GM19395 (cell line): ENCODE data around the gene CWH43.
"Not testable (repeated sequence)": the region's sequence is repeated elsewhere in the genome, so short reads cannot be mapped to it uniquely, and the experiment has no call there.

Experiments
- ATAC-seq: cut with Tn5 transposase; IDR thresholded peaks from one replicate; pipeline ENCODE4 v1.9.1; 2021; ENCODE audit warnings: mild to moderate bottlenecking, moderate library complexity; ENCODE audit not compliant: unreplicated experiment

Gene CWH43

GRCh38 chr4:49096215-49096614 lies 110.1 kb downstream of the CWH43 start:
- not testable (repeated sequence) for ATAC-seq

GRCh38 chr4:49096627-49097026 lies 110.6 kb downstream of the CWH43 start:
- ATAC-seq: peak; percentile 45

- ATAC-seq: peak; percentile 35
These were observed 111.0 kb downstream of the CWH43 start for GRCh38 chr4:49097071-49097470.

- ATAC-seq: not testable (repeated sequence)
These were observed 111.4 kb downstream of the CWH43 start for GRCh38 chr4:49097505-49097904.

- ATAC-seq: peak; percentile 24
These were observed 112.1 kb downstream of the CWH43 start for GRCh38 chr4:49098034-49098759.

GRCh38 chr4:49099831-49100444 lies 113.9 kb downstream of the CWH43 start:
- ATAC-seq: not testable (repeated sequence)

GRCh38 chr4:49102344-49102898 lies 116.3 kb downstream of the CWH43 start:
- peak; percentile 40 for ATAC-seq

- ATAC-seq: peak; percentile 33
These were observed 117.5 kb downstream of the CWH43 start for GRCh38 chr4:49103436-49104136.

- not testable (repeated sequence) for ATAC-seq
These were observed 118.3 kb downstream of the CWH43 start for GRCh38 chr4:49104231-49104930.

- not testable (repeated sequence) for ATAC-seq
These were observed 119.3 kb downstream of the CWH43 start for GRCh38 chr4:49105248-49105904.

- not testable (repeated sequence) for ATAC-seq
These were observed 121.2 kb downstream of the CWH43 start for GRCh38 chr4:49107262-49107661.

- ATAC-seq: peak; percentile 41
These were observed 122.3 kb downstream of the CWH43 start for GRCh38 chr4:49108183-49108978.

- peak; percentile 42 for ATAC-seq
These were observed 123.6 kb downstream of the CWH43 start for GRCh38 chr4:49109567-49110166.

GRCh38 chr4:49110579-49110978 lies 124.5 kb downstream of the CWH43 start:
- ATAC-seq: peak; percentile 66
